Measurements from ENCODE around the gene CCER1.

The CCER1 gene

DNA sequence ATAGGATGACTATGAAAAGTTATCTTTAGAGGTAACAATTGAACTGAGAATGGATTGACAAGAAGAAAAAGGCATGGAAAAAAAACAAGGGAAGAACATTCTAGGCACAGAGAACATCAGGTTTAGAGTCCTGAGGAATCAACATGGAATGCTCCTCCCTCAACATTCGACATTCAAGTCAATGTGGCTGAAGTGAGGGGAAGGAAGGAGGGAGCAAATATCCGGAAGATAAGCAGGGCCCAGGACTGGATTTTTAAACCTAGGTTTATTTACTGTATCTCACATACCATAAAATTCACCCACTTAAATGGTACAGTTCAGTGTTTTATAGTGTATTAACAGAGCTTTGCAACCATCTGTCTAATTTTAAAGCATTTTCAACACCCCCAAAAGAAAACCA, 9.6 kb upstream of the CCER1 start:
- DNase-seq = no peak

DNA sequence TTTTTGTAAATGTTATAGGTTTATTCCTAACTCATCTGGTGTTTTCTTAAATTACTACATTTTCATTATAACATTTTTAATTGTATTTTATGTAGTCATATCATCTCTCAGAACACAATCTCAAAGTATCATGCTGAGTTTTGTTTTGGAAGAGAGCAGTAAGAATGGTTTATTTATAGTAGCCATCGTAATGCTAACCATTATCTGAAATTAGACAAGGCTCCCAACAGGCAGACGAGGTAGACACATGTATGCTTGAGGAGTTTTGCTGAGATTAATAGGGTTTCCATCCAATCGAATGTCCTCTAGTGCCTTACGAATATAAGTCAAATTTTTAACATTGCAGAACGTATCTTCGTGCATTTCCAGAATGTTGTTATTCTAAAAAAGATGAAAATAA, 9.0 kb upstream of the CCER1 start:
- no peak for DNase-seq

DNA sequence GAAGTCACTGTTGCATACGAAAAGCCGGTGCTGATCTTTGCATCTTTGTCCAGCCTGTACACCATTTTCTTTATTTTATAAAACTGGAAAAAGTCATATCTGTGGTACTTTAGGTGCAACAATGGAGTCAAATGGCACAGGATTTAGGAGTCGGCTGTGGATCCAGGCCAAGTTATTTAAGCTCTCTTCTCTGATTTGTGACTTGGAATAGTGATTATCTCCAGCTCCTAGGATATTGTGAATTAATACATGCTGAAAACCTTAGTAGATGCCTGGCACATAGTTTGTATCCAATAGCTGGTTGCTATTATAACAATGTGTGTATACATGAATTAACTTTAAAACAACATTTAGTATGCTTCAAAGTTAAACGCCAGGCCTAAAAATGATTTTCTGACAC, 6.2 kb upstream of the CCER1 start:
- DNase-seq = no peak

DNA sequence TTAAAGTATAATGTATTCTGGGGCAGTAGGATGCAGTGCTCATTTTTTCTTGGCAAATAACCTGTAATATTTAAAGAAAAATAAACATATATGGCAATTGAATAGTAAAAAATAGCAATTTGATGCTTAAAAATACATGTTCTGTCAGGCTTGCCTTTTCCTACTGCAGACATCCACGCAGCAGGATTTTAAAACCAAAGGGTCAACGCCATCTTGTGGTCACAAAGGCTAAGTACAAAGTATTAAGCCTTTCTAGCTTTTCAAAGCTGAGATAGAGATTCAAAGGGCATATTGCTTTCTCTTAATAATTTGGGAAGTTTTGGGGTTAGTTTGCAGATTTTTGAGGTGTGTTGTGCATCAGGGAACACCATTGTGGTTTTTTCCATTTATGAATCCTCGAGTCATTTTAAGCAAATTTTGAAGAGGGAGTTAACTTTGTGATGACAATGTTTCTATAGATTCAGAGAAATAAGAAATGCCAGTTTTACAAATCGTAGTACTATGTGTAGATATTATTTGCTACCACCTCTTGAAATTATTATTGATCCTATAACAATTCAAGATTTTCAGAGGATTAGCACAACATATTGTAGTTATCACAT, 4.7 kb upstream of the CCER1 start:
- DNase-seq = no peak

DNA sequence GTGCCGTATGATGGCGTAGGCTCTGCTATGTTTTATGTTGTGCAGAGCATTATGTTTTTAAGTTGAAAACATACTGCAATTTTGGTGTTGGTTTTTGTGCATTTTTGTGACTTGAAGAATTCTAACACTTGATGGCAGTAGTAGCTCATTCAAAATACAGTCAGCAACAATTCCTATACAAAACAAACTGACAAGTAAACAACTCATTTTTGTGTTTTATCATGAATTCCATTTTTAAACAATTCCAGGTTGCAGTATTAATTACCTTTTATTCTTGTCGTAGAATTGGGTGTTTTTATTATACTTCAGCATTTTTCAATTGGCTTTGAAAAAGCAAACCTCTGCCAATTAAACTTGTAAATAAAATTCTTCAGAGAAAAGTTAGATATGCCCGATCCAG, 4.1 kb upstream of the CCER1 start:
- no peak for DNase-seq

DNA sequence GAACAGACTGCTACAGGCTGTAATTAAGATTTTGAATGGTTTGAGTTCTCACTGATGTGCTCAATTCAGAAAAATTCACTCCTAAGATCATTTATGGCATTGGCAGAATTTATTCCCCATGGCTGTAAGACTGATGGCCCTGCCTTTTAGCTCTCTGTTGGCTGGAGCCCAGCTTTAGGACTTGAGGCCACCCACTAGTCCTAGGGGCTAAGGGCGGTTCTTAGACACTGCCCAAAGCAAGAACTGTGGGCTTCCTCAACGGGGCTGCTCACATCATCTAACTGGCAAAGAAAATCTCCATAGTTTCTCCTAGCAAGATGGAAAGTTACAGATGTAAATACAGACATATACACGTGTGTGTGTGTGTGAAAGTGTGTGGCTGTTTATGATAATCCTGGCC, 3.4 kb upstream of the CCER1 start:
- no peak for DNase-seq

DNA sequence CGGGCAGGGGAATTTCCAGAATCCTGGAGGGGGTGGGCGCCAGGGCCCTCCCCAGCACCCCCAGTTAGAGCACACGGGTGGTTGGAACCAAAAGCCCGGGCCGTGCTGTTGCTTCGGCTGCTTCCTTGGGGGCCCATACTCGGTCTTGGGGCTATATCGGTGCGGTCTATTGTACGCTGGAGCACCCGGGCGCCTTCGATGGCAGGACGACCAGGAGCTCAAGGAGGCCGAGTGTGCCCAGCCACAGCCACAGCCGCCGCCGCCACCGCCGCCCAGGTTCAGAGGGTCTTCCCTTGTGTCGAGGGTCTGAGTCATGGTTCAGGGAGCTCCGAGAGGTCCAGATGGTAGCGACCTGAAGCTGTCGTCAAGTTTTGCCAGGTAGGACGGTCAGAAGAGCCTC, 548 bp downstream of the CCER1 start:
- no peak for DNase-seq

DNA sequence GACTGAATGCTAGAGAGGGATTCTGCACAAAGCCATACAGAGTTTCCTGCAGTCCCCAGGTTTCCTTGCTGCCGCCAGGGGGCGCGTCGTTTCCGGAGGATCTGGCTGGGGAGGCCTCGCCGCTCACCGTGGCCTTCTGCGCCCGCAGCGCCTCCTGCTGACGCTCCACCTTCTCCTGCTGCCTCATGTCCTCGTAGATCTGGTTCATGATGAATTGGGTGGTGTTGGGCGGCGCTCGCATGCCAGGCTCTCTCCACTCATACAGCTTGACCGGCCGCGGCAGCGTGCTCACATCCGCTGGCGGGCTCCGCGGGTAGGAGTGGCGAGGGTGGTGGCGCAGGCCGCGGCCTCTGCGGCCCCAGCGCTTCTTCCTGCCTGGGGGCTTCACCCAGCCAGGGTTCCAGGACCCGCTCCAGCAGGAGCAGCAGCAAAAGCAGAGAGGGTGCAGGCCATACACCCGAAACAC, 987 bp downstream of the CCER1 start:
- no peak for DNase-seq

DNA sequence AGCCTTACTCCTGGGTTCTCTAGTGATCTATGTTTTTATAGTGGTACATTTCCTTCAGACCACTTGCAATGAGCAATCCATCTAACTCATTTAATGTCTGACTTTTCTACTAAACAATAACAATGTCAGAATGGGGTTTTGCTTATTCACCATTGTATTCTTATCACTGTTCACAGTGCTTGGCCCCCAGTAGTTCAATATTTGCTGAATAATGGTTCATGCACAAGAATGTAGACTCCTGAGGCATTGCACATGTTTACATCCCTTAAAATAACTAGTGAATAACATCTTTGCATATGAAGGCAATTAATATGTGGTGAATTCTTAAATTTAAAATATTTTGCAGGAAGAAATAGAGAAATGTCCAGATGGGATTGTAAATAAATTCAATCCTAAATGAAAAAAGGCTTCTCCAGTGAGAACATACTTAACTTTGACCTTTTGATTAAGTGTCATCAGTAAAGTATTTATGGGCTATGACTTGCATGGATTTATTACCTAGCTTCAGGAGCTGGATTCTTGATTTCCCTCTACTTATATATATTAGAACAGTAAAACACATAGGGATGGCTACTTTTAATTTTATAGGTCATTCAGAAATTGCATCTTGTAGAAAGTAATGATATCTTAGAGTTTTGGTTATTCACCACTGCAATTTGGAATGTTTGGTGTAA, 3.4 kb downstream of the CCER1 start:
- no peak for DNase-seq

DNA sequence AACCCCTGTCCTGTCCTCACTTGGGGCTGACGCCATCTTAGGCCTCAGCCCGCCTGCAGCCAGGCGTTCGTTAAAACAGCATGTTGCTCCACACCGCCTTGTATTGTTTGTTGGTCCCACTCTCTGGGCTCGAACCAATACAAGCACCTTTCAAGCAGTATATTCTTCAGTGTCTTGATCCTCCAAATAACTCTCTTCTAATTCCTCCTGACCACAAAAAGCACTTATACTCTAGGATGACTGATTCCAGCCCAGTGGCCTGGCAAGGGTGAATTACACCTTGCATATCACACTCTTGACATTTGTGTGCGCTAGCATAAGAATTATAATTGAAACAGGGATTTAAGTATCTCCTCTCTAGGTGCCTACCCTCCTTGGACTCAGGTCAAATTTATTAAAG, 7.1 kb downstream of the CCER1 start:
- DNase-seq = no peak

DNA sequence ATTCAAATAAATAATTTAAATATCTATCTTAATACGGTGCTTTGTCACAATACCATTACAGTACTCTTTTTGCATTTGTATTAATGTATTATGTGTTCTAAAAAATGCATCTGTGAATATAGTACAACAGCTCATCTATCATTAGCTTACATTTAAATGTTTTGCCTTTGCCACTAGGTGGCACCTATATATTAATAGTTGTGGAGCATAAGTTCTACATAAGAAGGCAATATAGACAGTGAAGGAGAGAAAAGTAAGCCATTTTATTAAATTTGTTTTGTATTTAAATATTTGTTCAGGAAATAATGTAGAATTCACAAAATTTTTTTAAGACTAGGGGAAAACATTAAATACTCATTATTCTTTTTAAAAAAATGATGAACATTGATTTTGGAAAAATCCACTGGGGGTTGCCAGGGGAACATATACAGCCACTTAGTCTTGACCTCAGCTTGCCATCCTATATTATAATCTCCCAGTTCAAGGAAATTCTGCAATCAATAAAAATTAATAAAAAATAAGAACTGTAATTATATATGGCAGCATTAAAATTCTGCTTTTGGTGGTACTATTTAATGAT, 9.8 kb downstream of the CCER1 start:
- DNase-seq = no peak

DNA sequence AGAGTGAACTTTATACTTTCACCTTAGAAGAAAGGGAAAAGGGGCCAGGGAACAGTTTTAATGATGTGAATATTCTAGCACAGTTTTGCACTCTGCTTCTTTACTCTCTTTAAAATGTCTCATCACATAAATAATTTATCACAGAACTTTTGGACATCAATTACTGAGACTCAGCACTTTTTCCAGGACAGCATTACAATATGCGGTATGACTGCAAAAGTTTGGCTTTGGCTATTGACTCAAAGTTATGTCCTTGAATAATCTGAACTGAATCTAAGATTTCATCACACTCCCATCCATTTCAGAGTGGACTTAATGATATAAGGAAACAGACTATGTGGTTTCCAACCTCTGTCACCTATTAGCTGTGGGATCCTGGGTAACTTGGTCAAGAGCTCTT, 11.7 kb downstream of the CCER1 start:
- no peak for DNase-seq

DNA sequence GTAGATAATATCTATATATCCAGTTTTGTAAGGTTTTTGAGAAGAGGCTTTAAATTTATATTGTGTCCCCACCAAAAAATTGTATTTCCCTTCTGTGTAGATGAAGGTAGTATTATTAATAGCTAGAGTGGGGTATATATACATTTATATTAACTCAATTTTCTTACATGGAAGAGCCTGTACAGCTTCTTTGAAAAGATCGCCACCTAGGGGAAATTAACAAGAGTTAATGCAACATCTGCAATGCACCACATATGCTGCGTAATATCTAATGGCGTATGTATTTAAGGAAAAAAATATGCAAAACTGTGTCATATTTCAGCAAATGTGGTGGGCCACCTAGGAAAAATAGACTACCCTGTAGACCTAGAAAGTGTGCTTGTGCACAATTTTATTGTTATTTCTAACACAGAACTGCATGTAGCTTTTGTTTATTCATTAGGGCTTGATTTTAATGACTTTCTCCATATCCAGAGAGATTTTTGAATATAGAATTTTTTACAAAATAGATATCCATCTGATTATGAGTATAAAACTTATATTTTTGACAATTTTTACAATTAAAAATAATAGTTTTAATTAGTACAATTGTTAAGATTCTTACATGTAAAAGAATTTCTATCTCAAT, 14.0 kb downstream of the CCER1 start:
- no peak for DNase-seq

DNA sequence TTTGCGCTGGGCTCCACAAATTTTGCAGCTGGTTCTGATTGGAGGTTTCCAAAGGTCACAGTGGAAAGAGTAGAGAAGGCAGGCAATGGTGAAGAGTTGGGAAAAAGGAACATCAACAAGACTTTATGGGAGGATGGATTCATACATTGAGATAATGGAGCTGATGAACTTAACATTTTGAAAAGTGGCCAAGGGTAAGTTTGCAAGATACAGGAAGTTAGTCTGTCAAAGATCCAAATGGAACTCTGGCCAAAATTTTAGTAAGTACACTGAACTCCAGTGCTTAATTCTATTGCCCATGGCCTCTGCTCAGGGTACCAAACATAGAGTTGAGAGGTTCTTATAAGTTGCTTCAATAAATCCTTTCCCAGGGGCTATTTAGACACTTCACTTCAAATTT, 15.6 kb downstream of the CCER1 start:
- DNase-seq = no peak

DNA sequence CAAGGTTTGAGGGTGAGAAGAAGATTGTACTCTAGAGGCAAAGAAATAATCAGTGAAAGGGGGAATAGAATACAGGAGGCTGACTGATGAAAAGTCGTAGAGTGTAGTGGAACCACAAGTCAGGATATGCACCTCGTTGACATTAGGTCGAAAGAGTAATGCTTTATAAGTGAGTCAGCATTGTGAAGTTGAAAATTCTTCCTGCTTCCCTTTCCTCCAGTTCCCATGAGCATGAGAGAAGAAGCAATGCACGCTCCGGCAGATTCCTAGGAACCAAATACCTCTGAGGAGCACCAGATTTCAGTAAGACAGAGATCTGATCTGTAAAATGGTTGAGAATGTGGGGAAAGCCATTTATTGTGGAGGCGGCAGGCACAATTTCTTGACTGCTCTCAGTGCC, 16.5 kb downstream of the CCER1 start:
- DNase-seq = no peak

DNA sequence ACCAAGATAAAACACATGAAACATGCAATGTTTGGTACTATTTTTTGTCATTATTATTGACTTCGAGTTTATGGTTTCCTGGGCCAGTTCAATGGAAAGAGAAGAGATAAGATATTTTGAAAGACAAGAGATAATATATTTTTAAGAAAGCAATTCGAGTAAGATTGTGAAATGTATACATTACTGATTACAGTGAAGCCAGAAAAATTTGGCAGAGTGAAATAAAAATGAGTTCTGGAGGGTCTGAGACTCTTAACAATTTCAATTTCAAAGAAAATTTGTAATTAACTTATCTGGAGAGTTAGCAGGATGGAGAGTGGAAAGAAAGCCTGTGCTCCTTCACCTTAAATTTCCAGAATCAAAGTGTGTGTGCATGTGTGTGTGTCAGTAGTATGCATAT, 17.3 kb downstream of the CCER1 start:
- DNase-seq = no peak

DNA sequence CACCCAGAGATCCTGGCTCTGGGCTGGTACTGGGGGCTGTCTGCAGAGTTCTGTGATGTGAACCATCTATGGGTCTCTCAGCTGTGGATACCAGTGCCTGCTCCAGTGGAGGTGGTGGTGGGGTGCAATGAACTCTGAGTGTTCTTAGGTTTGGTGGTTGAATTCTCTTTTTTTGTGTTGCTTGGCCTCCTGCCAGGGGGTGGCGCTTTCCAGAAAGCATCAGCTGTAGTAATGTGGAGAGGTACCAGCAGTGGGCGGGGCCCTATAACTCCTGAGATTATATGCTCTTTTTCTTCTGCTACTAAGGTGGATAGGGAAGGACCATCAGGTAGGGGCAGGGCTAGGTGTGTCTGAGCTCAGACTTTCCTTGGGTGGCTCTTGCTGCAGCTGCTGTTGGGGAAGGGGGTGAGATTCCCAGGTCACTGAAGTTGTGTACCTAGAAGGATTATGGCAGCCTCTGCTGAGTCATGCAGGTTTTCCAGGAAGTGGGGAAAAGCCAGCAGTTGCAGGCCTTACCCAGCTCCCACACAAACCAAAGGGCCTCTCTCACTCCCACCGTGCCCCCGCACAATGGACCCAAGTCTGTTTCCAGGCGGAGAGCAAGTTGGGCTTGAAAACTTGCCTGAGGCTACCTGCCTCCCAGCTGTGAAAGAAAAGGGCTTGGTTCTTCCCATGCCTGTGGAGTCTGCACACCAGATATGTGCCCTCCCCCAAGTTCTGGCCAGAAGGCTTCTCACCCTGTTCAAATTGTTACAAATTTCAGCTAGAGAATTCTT, 18.6 kb downstream of the CCER1 start:
- no peak for DNase-seq

DNA sequence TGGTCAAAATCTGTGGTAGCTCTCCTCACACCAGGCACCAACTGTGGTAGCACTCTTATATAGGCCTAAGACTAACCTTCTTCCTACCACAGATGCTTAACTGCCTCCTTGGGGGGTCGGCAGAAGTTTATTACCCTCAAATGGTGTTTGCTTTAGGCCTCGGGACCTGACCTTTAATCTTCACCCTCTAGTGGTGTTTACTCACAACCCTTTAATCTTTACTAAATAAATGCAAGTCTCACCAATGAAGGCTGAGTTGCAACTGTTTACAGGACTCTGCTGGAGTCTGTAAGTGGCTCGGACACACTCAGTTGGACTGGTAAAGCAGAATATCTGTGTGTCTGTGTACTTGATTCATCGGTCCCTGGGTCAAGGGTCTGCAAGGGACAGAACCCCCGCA, 29.4 kb downstream of the CCER1 start:
- no peak for DNase-seq

DNA sequence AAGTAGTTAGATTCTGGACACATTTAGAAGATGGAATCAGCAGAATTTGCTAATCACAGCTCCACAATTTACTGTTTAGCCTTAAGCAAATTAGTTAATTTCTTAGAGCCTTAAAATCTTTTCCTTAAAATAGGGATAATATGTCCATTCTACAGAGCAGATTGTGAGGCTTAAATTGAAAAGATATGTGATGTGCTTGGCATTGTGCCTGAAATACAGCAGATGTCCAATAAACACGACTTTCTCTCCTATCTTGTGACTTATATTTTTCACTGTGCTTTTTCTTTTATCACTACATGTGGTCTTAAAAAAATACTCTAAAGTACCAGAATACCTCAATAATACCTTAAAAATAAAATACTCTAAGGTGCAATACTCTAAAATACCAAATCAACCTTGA, 30.6 kb downstream of the CCER1 start:
- no peak for DNase-seq

DNA sequence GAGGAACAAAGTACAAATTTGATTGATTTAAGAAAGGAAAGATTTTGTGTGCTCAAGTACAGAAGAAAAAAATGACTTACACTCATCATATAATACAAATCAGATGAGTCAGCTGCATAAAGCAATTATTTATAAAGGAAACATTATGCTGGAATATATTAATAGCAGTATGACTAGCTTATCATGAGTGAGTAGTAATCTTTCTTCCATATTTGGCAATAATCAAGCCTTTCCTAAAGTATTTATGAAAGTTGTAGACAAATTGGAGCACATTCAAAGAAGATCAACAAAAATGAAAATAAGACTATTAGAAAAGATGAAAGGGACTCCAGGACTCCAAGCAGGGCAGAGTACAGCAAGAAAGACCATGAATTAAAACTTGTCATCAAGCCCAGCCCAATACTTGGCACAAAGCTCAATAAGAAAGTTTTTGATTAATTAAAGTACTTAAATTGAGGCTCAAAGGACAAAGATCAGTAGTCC, 32.8 kb downstream of the CCER1 start:
- no peak for DNase-seq

DNA sequence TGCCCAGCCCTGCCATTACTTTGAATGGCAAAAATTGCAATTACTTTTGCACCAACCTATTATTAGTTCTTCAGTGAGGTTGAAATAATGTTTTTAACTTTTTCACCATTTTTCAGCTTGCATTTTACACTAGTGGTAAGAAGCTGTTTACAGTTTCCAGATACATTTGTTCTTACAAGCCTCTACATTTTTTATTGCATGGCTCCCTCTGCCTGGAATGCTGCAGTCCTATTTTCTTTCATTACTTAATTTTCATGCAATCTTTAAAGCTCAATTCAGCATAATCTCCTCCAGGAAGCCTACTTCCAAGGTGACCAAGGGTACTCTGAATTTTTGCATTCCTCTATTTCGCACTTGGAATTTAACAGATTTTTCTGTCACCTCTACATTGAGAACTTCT, 33.4 kb downstream of the CCER1 start:
- no peak for DNase-seq

DNA sequence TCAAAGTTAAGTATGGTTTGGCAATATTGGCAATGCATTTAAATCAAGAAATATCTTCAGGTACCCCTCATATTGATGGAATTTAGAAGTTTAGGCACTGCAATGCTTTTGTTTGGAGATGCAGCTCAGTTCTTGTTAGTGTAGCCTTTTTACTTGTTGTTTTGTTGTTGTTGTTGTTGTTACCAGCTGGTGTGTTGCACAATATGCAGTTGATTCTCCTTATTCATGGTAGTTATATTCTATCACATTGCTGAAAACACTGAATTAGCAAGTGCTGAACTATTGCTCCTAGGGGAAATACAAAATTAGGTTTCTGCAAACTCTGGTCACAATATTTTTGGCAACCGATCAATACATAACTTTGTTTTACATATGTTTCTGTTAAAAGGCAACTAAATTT, 34.8 kb downstream of the CCER1 start:
- DNase-seq = no peak

DNA sequence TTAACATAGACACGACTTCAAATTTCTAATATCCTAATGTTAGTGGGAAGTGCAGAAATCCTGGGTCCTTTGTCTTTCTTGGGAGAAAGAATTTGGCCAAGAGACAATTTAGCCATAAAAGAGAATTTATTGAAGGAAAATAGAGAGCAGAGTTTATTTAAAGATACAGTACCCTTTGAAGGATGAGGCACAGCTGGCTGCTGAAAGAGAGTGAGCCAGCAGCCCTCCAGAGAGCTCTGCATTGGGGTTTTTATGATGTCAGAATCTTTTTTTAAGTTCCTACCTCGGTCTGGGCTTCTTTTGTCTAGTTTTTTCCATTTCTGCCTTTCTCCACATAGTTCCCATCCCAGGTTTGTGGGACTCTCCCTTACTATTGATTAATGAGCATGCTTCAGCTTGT, 37.5 kb downstream of the CCER1 start:
- DNase-seq = no peak
